H9 (cell line): Measurements from ENCODE around the gene RNF31. TPM values are rescaled to one million over a fixed set of nuclear protein-coding genes. Genes with fewer than 3 reads are reported as not detected.

Experiments used
- DNase-seq: peaks from one replicate; pipeline ENCODE4 v3.0.0-alpha.2; 2017
- H2AFZ ChIP-seq: one replicate; pipeline ENCODE4 v1.6.1; 2013; ENCODE audit warnings: mild to moderate bottlenecking, low read length, control low read depth, moderate library complexity
- H2AK5ac ChIP-seq: 2 replicates; pipeline ENCODE4 v1.6.1; 2013; ENCODE audit warnings: low read length, control low read depth, mixed read lengths; ENCODE audit not compliant: insufficient read length
- H2BK120ac ChIP-seq: one replicate; pipeline ENCODE4 v1.6.1; 2013; ENCODE audit warnings: low read depth, mild to moderate bottlenecking, low read length, control low read depth, inconsistent platforms; ENCODE audit not compliant: poor library complexity, severe bottlenecking
- H2BK12ac ChIP-seq: 2 replicates; pipeline ENCODE4 v1.6.1; 2013; ENCODE audit warnings: low read length, control low read depth, mixed read lengths, low read depth; ENCODE audit not compliant: insufficient read length
- H2BK15ac ChIP-seq: 2 replicates; pipeline ENCODE4 v1.6.1; 2013; ENCODE audit warnings: low read depth, low read length, control low read depth
- H2BK20ac ChIP-seq: one replicate; pipeline ENCODE4 v1.6.1; 2013; ENCODE audit warnings: low read depth, mild to moderate bottlenecking, low read length, control low read depth, inconsistent platforms; ENCODE audit not compliant: poor library complexity, severe bottlenecking
- H2BK5ac ChIP-seq: 2 replicates; pipeline ENCODE4 v1.6.1; 2013; ENCODE audit warnings: low read length, control low read depth, mixed read lengths; ENCODE audit not compliant: insufficient read length
- H3K14ac ChIP-seq: 2 replicates; pipeline ENCODE4 v1.6.1; 2013; ENCODE audit warnings: low read length, control low read depth; ENCODE audit not compliant: insufficient read depth
- H3K18ac ChIP-seq: 2 replicates; pipeline ENCODE4 v1.6.1; 2013; ENCODE audit warnings: low read depth, mild to moderate bottlenecking, mixed read lengths, low read length, control low read depth; ENCODE audit not compliant: insufficient read length
- H3K23ac ChIP-seq: 2 replicates; pipeline ENCODE4 v1.6.1; 2013; ENCODE audit warnings: low read length, control low read depth, mixed read lengths, low read depth; ENCODE audit not compliant: insufficient read length
- H3K23me2 ChIP-seq: 2 replicates; pipeline ENCODE4 v1.6.1; 2013; ENCODE audit warnings: low read depth, mild to moderate bottlenecking, mixed read lengths, low read length, control low read depth; ENCODE audit not compliant: insufficient read length, poor library complexity, severe bottlenecking
- H3K27ac ChIP-seq: 2 replicates; pipeline ENCODE4 v1.5.1; 2013; ENCODE audit warnings: low read length, control low read depth, mixed read lengths, low read depth; ENCODE audit not compliant: insufficient read length
- H3K27me3 ChIP-seq: 2 replicates; pipeline ENCODE4 v1.6.1; 2013; ENCODE audit warnings: low read length, control low read depth, inconsistent platforms; ENCODE audit not compliant: insufficient read depth
- H3K4ac ChIP-seq: 2 replicates; pipeline ENCODE4 v1.6.1; 2013; ENCODE audit warnings: low read depth, mild to moderate bottlenecking, control low read depth, inconsistent platforms, low read length, moderate library complexity
- H3K4me1 ChIP-seq: 2 replicates; pipeline ENCODE4 v1.6.1; 2013; ENCODE audit warnings: low read length, control low read depth, inconsistent platforms; ENCODE audit not compliant: insufficient read depth
- H3K4me2 ChIP-seq: 2 replicates; pipeline ENCODE4 v1.6.1; 2013; ENCODE audit warnings: low read length, control low read depth, mixed read lengths; ENCODE audit not compliant: insufficient read length, insufficient read depth
- H3K56ac ChIP-seq: 2 replicates; pipeline ENCODE4 v1.6.1; 2013; ENCODE audit warnings: low read depth, mild to moderate bottlenecking, mixed read lengths, low read length, control low read depth; ENCODE audit not compliant: insufficient read length
- H3K79me1 ChIP-seq: 2 replicates; pipeline ENCODE4 v1.6.1; 2013; ENCODE audit warnings: low read depth, mild to moderate bottlenecking, moderate library complexity, low read length, control low read depth, inconsistent platforms; ENCODE audit not compliant: insufficient read depth, poor library complexity, severe bottlenecking
- H3K79me2 ChIP-seq: 2 replicates; pipeline ENCODE4 v1.6.1; 2013; ENCODE audit warnings: low read length, control low read depth, inconsistent platforms; ENCODE audit not compliant: insufficient read depth
- H3K9ac ChIP-seq: 2 replicates; pipeline ENCODE4 v1.6.1; 2013; ENCODE audit warnings: low read length, control low read depth, mixed read lengths; ENCODE audit not compliant: insufficient read length; ENCODE audit errors: extremely low read depth
- H3K9me3 ChIP-seq: one replicate; pipeline ENCODE4 v1.6.1; 2013; ENCODE audit warnings: low read depth, low read length, inconsistent platforms; ENCODE audit not compliant: control insufficient read depth
- H3T11ph ChIP-seq: one replicate; pipeline ENCODE4 v1.6.1; 2013; ENCODE audit warnings: mild to moderate bottlenecking, low read length, control low read depth, inconsistent platforms
- H4K20me1 ChIP-seq: one replicate; pipeline ENCODE4 v1.6.1; 2013; ENCODE audit not compliant: control insufficient read depth, insufficient read length, insufficient read depth
- H4K5ac ChIP-seq: 2 replicates; pipeline ENCODE4 v1.6.1; 2013; ENCODE audit warnings: low read depth, mild to moderate bottlenecking, mixed read lengths, low read length, control low read depth; ENCODE audit not compliant: insufficient read length
- H4K8ac ChIP-seq: replicated peaks from 2 replicates; pipeline ENCODE4 v1.6.1; 2013; ENCODE audit warnings: low read length, control low read depth, mixed read lengths, low read depth; ENCODE audit not compliant: insufficient read length
- H4K91ac ChIP-seq: 2 replicates; pipeline ENCODE4 v1.6.1; 2013; ENCODE audit warnings: low read depth, mild to moderate bottlenecking, moderate library complexity, mixed read lengths, low read length, control low read depth; ENCODE audit not compliant: insufficient read length
- H3K27ac Mint-ChIP-seq, 3 experiments: 2 replicates in 2 of 3; 3 replicates in 1 of 3; pipeline ENCODE4 v1.8.0; 2020 to 2021; ENCODE audit warnings: mixed read lengths in 3 of 3, mild to moderate bottlenecking in 1 of 3, moderate library complexity in 1 of 3
- H3K27me3 Mint-ChIP-seq: 2 replicates; pipeline ENCODE4 v1.8.0; 2021; ENCODE audit warnings: low read depth, mild to moderate bottlenecking, moderate library complexity, mixed read lengths
- H3K36me3 Mint-ChIP-seq, 3 experiments: 2 replicates in 2 of 3; 3 replicates in 1 of 3; pipeline ENCODE4 v1.8.0; 2020 to 2021; ENCODE audit warnings: low read depth in 3 of 3, mixed read lengths in 3 of 3; ENCODE audit not compliant: insufficient read depth in 1 of 3
- H3K4me1 Mint-ChIP-seq, 2 experiments: 2 replicates each; pipeline ENCODE4 v1.8.0; 2020; ENCODE audit warnings: mixed read lengths in 2 of 2
- H3K4me3 Mint-ChIP-seq, 2 experiments: 2 replicates in 1 of 2; 3 replicates in 1 of 2; pipeline ENCODE4 v1.8.0; 2020 to 2021; ENCODE audit warnings: mild to moderate bottlenecking in 2 of 2, mixed read lengths in 2 of 2, moderate library complexity in 1 of 2
- H3K9me3 Mint-ChIP-seq, 2 experiments: 2 replicates in 1 of 2; 3 replicates in 1 of 2; pipeline ENCODE4 v1.8.0; 2020; ENCODE audit warnings: mild to moderate bottlenecking in 2 of 2, mixed read lengths in 2 of 2, moderate library complexity in 1 of 2
- CTCF ChIP-seq: fragments of 200-600 bp; sonication (generic); conservative IDR thresholded peaks from 3 replicates; pipeline ENCODE4 v1.8.0; 2021; ENCODE audit warnings: antibody characterized with exemption, mild to moderate bottlenecking
- WGBS: extraction: QIAGEN DNeasy Blood & Tissue Kit; methylation state at CpG from one replicate; pipeline ENCODE4 v1.1.7; 2013; ENCODE audit warnings: missing lambda C conversion rate, low lambda C conversion rate, mixed read lengths; ENCODE audit not compliant: insufficient read length; ENCODE audit errors: extremely low coverage; 5-methylcytosine and 5-hydroxymethylcytosine counted together
- total RNA-seq: library from RNA; stranded (reverse); gene quantifications from 2 replicates; pipeline ENCODE4 v1.2.1, GENCODE V29; 2021

Gene RNF31
- total RNA-seq, 1 experiment from 2014 or later = 87.3 TPM

GRCh38 chr14:24190416-24190815 lies 43.1 kb downstream of the RNF31 start:
- H3K79me2 ChIP-seq = no peaks in the 10 kb centered on the region
- peaks cover 22 to 25% of the 10 kb centered on the region in 2 experiments for H3K4me1 Mint-ChIP-seq
- H3K79me1 ChIP-seq = peaks cover 4% of the 10 kb centered on the region
- no peak overlapping the region for H3K18ac ChIP-seq
- H3K27ac ChIP-seq = no peak overlapping the region
- no peak overlapping the region for H2BK120ac ChIP-seq
- no peaks in the 10 kb centered on the region for H3K27me3 ChIP-seq
- no peak overlapping the region for H4K5ac ChIP-seq
- H2BK12ac ChIP-seq = no peak overlapping the region
- no peak overlapping the region for H2AFZ ChIP-seq
- no peaks in the 10 kb centered on the region for H3K9me3 Mint-ChIP-seq
- no peaks in the 10 kb centered on the region for H4K20me1 ChIP-seq
- no peak overlapping the region for H3K4ac ChIP-seq
- no peak overlapping the region for H4K8ac ChIP-seq
- H3K27me3 Mint-ChIP-seq = no peaks in the 10 kb centered on the region
- H3K14ac ChIP-seq = no peak overlapping the region
- H2BK15ac ChIP-seq = no peak overlapping the region
- no peak overlapping the region for H2AK5ac ChIP-seq
- H3K56ac ChIP-seq = no peak overlapping the region
- H3K36me3 Mint-ChIP-seq = peaks cover 17 to 64% (median 52%) of the 10 kb centered on the region in 3 experiments
- H3K4me2 ChIP-seq = no peak overlapping the region
- no peaks in the 10 kb centered on the region; the same call in 1 of the 2 replicates for H3K4me1 ChIP-seq
- no peak for DNase-seq
- no peak overlapping the region for H3T11ph ChIP-seq
- no peaks in the 10 kb centered on the region for H3K23me2 ChIP-seq
- no peak for TF ChIP-seq CTCF
- H3K4me3 Mint-ChIP-seq = no peak overlapping the region
- no peak overlapping the region for H2BK5ac ChIP-seq
- no peak overlapping the region for H2BK20ac ChIP-seq
- H4K91ac ChIP-seq = no peak overlapping the region
- no peaks in the 10 kb centered on the region for H3K9me3 ChIP-seq
- H3K23ac ChIP-seq = no peak overlapping the region
- no peak overlapping the region for H3K9ac ChIP-seq
- no CpG with 5 or more reads among the region's 10 CpGs for WGBS
- no peak overlapping the region for H3K27ac Mint-ChIP-seq
